GM18951 (cell line): ENCODE measurements around the gene EIF2AK3.

Experiments
- POLR2A ChIP-seq: IDR thresholded peaks from 4 replicates; pipeline ENCODE4 v1.6.1; 2011; ENCODE audit warnings: mild to moderate bottlenecking; ENCODE audit not compliant: insufficient read length, insufficient read depth; ENCODE audit errors: extremely low read depth
- in situ Hi-C: fragments of 300-500 bp; cut with MboI; formaldehyde crosslinking; loops from one replicate; pipeline ENCODE4 v1.12.0; 2022; ENCODE audit warnings: low sequenced_read_pairs, mixed read lengths, inconsistent platforms; ENCODE audit not compliant: unreplicated experiment

The EIF2AK3 gene

GRCh38 chr2:88602022-88602421 lies 25.2 kb downstream of the EIF2AK3 start:
- in situ Hi-C loops, result no loop called here
- TF ChIP-seq POLR2A, result no peak

- in situ Hi-C loops, result no loop called here
- no peak for TF ChIP-seq POLR2A
These were observed 26.0 kb downstream of the EIF2AK3 start for GRCh38 chr2:88601286-88601685.

- in situ Hi-C loops, result no loop called here
- no peak for TF ChIP-seq POLR2A
These were observed 27.2 kb downstream of the EIF2AK3 start for GRCh38 chr2:88600038-88600465.

- in situ Hi-C loops, result no loop called here
These were observed 27.7 kb downstream of the EIF2AK3 start for GRCh38 chr2:88599527-88599926.

GRCh38 chr2:88597168-88597567 lies 30.1 kb downstream of the EIF2AK3 start:
- in situ Hi-C loops, result no loop called here
- no peak for TF ChIP-seq POLR2A

More at GRCh38 chr2:88599527-88599926, 27.7 kb downstream of the EIF2AK3 start:
- TF ChIP-seq POLR2A, result no peak

- no peak for TF ChIP-seq POLR2A
- in situ Hi-C loops, result no loop called here
These were observed 31.0 kb downstream of the EIF2AK3 start for GRCh38 chr2:88596141-88596830.

GRCh38 chr2:88591698-88592097 lies 35.6 kb downstream of the EIF2AK3 start:
- in situ Hi-C loops, result loop anchor here (5.0 kb wide), 1 partner anchor 76 kb away; no protein-coding TSS in a partner anchor
- no peak for TF ChIP-seq POLR2A

- in situ Hi-C loops, result loop anchor here (5.0 kb wide), 1 partner anchor 76 kb away; no protein-coding TSS in a partner anchor
- TF ChIP-seq POLR2A, result no peak
These were observed 36.2 kb downstream of the EIF2AK3 start for GRCh38 chr2:88590998-88591613.

- no peak for TF ChIP-seq POLR2A
- in situ Hi-C loops, result no loop called here
These were observed 41.3 kb downstream of the EIF2AK3 start for GRCh38 chr2:88585969-88586368.

- in situ Hi-C loops, result no loop called here
These were observed 45.2 kb downstream of the EIF2AK3 start for GRCh38 chr2:88582030-88582429.

GRCh38 chr2:88580088-88580487 lies 47.2 kb downstream of the EIF2AK3 start:
- in situ Hi-C loops, result no loop called here
- TF ChIP-seq POLR2A, result no peak

More at GRCh38 chr2:88582030-88582429, 45.2 kb downstream of the EIF2AK3 start:
- TF ChIP-seq POLR2A, result no peak

GRCh38 chr2:88575630-88576029 lies 51.6 kb downstream of the EIF2AK3 start:
- in situ Hi-C loops, result no loop called here
- TF ChIP-seq POLR2A, result no peak

GRCh38 chr2:88575051-88575450 lies 52.2 kb downstream of the EIF2AK3 start:
- no peak for TF ChIP-seq POLR2A
- in situ Hi-C loops, result no loop called here

- TF ChIP-seq POLR2A, result no peak
- in situ Hi-C loops, result no loop called here
These were observed 52.8 kb downstream of the EIF2AK3 start for GRCh38 chr2:88574445-88574844.
